Retina (tissue), 1 donor: ENCODE data around the gene GRIN3B.
A peak's percentile ranks its signal among the peaks of the same experiment; 100 is the strongest.
"Not testable (repeated sequence)": the region's sequence is repeated elsewhere in the genome, so short reads cannot be mapped to it uniquely, and the experiment has no call there.

Experiments used
- DNase-seq: peaks from one replicate; pipeline ENCODE4 v3.0.0-alpha.2; 2016

Gene GRIN3B, protein sequence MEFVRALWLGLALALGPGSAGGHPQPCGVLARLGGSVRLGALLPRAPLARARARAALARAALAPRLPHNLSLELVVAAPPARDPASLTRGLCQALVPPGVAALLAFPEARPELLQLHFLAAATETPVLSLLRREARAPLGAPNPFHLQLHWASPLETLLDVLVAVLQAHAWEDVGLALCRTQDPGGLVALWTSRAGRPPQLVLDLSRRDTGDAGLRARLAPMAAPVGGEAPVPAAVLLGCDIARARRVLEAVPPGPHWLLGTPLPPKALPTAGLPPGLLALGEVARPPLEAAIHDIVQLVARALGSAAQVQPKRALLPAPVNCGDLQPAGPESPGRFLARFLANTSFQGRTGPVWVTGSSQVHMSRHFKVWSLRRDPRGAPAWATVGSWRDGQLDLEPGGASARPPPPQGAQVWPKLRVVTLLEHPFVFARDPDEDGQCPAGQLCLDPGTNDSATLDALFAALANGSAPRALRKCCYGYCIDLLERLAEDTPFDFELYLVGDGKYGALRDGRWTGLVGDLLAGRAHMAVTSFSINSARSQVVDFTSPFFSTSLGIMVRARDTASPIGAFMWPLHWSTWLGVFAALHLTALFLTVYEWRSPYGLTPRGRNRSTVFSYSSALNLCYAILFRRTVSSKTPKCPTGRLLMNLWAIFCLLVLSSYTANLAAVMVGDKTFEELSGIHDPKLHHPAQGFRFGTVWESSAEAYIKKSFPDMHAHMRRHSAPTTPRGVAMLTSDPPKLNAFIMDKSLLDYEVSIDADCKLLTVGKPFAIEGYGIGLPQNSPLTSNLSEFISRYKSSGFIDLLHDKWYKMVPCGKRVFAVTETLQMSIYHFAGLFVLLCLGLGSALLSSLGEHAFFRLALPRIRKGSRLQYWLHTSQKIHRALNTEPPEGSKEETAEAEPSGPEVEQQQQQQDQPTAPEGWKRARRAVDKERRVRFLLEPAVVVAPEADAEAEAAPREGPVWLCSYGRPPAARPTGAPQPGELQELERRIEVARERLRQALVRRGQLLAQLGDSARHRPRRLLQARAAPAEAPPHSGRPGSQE

GRCh38 chr19:1000095-1000494 lies at the start of gene GRIN3B:
GRIN3B (plus strand) TSS chr19:1000419; CDS start chr19:1000438, 19 bp downstream.
- DNase-seq, result peak; percentile 54

DNA sequence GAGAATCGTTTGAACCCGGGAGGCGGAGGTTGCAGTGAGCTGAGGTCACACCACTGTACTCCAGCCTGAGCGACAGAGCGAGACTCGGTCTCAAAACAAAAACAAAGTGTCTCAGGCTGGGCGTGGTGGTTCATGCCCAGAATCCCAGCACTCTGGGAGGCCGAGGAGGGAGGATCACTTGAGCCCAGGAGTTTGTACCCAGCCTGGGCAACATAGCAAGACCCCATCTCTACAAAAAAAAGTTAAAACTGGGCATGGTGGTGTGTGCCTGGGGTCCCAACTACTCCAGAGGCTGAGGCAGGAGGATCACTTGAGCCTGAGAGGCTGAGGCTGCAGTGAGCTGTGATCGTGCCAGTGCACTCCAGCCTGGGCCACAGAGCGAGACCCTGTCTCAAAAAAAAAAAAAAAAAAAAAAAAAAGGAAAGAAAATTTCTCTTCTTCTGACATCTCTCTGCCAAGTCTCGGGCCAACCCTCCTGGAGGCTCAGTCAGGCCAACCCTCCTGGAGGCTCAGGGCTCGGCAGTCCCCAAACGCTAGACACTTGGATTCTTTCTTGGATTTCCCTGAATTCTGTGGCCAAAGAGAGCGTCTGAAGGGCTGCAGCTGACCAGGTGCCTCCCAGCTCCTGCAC lies 48.1 kb upstream of the GRIN3B start:
- no peak for DNase-seq

DNA sequence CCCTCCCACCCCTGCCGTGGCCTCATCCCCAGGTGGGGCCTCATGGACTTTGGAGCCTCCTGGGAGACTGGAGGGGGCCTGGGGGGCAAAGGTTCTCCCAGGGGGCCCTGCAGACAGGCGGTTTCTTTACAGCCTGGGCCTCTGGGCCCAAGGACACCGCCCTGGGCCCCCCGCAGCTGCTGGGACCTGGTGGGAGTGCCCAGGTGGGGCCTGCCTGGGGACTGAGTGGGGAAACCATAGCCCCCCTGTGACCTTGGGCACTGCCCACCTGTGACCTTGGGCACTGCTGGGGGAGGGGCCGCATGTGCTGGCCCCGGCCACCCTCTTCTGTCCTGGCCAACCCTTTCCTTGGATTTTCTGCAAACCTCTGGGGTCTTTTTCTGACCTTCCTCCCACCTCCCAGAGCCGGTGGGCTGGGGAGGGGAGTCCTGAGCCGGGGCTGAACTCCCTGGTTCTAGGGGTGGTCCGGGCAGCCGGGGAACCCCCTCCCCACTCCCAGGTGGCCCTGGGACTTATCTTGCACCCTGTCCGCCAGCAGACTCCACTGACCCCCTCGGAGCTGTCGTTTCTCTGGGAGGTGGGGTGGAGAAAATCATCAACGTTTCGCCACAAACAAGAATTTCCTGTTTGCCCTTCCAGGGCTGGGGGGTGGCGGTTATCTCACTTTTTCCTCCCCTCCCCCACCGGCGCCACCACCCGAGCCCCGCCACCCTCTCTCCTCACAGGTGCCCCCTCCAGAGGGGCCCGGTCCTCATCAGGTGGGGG lies 47.4 kb upstream of the GRIN3B start:
- DNase-seq, result no peak

- DNase-seq, result peak; percentile 50
Observed at GRCh38 chr19:953445-954271, 46.6 kb upstream of the GRIN3B start.

DNA sequence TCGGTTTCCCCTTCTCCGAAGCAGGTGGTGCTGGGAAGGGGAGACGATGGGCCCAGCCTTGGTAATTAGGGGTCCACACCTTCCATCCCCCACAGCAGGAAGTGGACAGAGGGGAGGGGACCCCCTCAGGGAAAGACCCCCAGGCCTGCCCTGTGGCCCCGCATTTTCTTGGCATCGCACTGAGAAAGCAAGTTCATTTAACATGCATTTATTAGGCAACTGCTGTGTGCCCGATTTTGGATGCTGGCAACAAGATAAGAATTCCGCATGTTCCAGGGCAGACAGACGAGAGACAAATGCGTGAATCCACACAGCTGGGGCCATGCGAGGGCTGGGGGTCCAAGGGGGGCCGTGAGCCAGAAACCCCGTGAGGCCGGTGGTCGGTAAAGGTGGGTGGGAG lies 45.9 kb upstream of the GRIN3B start:
- no peak for DNase-seq

- peak; percentile 77 for DNase-seq
Observed at GRCh38 chr19:954672-955494, 45.3 kb upstream of the GRIN3B start.

GRCh38 chr19:955803-956765 lies 44.1 kb upstream of the GRIN3B start:
- DNase-seq, result peak; percentile 54

- peak; percentile 92 for DNase-seq
Observed at GRCh38 chr19:956766-957440, 43.3 kb upstream of the GRIN3B start.

DNA sequence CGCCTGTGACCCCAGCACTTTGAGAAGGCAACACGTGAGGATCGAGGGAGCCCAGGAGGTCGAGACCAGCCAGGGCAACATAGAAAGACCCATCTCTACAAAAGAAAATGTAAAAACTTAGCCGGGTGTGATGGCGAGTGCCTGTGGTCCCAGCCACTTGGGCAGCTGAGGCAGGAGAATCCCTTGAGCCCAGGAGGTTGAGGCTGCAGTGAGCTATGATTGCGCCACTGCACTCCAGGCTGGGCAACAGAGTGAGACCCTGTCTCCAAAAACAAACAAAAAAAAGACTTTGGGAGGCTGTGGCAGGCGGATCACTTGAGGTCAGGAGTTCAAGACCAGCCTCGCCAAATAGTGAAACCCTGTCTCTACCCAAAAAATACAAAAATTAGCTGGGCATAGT lies 42.6 kb upstream of the GRIN3B start:
- DNase-seq, result not testable (repeated sequence)

DNA sequence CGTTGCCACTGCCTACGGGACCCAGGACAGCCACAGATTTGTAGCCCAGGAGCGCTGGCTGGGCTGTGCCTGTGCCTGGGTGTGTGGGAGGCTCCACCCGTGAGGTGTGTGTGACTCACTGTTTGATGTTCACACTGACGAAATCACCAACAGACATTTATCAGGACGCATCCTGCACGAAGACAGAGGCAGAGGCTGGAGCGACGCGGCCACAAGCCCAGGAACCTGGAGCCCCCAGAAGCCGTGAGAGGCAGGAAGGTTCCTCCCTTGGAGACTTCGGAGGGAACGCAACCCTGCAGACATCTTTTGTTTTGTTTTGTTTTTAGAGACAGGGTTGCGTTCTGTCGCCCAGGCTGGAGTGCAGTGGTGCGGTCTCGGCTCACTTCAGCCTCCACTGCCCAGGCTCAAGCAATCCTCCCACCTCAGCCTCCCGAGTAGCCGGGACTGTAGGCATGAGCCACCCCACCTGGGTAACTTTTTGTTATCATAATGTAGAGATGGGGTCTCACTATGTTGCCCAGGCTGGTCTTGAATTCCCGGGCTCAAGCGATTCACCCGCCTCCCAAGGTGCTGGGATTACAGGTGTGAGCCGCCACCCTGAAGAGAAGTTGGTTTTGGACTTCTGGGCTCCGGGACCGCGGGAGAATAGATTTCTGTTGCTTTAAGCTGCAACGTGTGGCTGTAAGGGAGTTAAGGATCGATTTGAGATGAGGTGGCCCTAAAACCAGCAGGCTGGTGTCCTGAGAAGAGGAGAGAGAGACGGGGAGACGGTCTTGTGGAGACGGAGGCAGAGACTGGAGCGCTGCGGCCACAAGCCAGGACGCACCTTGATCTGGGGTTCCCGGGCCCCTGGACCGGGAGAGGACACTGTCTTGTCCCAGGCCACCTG lies 41.0 kb upstream of the GRIN3B start:
- DNase-seq, result no peak

DNA sequence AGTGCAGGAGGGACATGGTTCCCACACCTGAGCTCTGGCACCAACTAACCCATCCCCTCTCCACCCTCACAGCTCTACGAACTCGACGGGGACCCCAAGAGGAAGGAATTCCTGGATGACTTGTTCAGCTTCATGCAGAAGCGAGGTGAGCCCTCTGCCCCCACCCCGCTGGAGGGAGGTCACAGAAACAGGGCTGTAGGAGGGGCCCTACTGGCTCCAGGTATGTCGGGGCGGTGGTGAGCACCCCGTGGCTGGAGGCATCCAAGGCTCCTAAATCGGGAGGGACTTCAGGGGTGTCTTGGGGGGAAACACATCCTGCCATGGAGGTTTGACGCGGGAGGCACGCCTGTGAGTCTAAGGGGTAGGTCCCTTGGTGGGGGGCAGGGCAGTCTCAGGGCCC lies 40.2 kb upstream of the GRIN3B start:
- no peak for DNase-seq

DNA sequence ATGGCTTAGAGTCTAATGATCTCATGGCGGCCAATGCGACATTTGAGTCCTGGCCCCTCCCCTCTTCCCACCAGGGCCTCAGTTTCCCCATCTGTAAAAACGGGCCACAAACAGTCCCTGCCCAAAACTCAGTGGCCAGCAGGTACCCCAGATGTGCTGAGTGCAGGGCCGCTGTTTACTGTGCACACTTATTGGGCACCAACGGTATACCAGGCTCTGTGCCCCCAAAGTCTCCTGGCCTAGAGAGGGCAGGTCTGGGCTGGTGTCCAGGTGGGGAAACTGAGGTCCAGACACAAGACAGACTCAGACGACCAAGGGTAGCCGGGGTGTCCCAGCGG lies 39.6 kb upstream of the GRIN3B start:
- DNase-seq, result no peak

DNA sequence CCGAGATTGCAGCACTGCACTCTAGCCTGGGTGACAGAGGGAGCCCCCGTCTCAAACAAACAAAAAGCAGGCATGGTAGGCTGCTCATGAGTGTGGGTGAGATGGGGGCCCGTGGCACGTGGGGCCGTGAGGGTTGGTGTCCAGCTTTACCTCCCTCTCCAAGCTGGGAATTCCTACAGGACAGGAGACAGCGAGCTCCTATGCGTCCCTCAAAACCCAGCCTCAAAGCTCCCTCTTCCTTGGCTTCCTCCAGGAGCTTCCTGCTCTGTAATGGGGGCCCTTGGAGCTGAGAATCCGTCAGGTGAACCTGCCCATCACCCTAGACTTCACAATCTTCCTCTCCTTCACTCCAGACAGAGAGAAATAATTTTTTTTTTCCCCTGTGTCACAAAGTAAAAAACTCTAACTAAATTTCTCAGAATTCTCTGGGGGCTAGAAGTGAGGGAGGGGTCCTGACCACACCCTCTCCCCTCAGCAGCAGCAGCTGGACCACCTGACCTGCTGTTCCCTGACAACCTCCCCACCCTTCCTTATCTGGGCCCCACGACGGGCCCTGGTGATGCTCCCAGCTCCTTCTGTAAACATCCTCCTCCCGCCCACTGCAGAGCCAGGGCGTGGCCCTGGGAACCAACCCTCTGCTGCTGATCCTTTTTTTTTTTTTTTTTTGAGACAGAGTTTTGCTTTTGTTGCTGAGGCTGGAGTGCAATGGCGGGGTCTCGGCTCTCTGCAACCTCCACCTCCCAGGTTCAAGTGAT lies 38.2 kb upstream of the GRIN3B start:
- DNase-seq, result no peak

- no peak for DNase-seq
Observed at GRCh38 chr19:962683-963400, 37.4 kb upstream of the GRIN3B start.

DNA sequence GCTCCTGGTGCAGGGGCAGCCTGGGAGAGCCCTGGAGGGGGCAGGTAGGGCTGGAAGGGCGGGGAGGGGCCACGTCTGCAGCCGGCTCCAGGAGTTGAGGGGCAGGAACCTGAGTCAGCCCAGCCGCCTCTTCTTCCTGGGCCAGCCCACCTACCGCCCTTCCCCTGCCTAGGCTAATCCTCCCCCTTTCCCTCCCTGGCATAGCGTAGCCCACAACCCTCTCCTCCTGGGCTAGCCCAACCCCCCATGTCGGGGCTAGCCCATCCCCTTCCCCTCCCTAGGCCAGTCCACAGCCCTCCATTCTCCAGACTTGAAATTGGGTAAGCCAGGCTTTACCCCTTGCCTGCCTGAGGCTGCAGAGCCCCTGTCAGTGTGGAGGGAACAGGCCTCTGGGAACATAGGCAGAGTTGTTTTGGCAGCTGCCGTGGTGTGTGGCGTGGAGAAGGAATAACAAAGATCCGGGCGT lies 36.7 kb upstream of the GRIN3B start:
- no peak for DNase-seq

- no peak for DNase-seq
Observed at GRCh38 chr19:964116-964520, 36.1 kb upstream of the GRIN3B start.
